HFFc6 (cell line): Measurements from ENCODE around the gene FGF12. TPM values are rescaled to one million over a fixed set of nuclear protein-coding genes. Genes with fewer than 3 reads are reported as not detected.

Experiments
- DNase-seq: peaks from one replicate; pipeline ENCODE4 v3.0.0-alpha.2; 2018
- H3K27ac Mint-ChIP-seq: 2 replicates; pipeline ENCODE4 v1.8.0; 2020; ENCODE audit warnings: mild to moderate bottlenecking, mixed read lengths
- H3K27me3 Mint-ChIP-seq: 2 replicates; pipeline ENCODE4 v1.8.0; 2021; ENCODE audit warnings: mild to moderate bottlenecking, moderate library complexity, mixed read lengths; ENCODE audit not compliant: insufficient read depth
- H3K36me3 Mint-ChIP-seq: 2 replicates; pipeline ENCODE4 v1.8.0; 2021; ENCODE audit warnings: low read depth, mixed read lengths
- H3K4me1 Mint-ChIP-seq: 2 replicates; pipeline ENCODE4 v1.8.0; 2020; ENCODE audit warnings: low read depth, mixed read lengths
- H3K4me3 Mint-ChIP-seq: 2 replicates; pipeline ENCODE4 v1.8.0; 2020; ENCODE audit warnings: mild to moderate bottlenecking, moderate library complexity, mixed read lengths
- H3K9me3 Mint-ChIP-seq: 2 replicates; pipeline ENCODE4 v1.8.0; 2020; ENCODE audit warnings: mild to moderate bottlenecking, mixed read lengths
- CTCF ChIP-seq: fragments of 200-600 bp; sonication (generic); IDR thresholded peaks from 2 replicates; pipeline ENCODE4 v1.5.0; 2021; ENCODE audit warnings: antibody characterized with exemption, mild to moderate bottlenecking
- total RNA-seq, 6 experiments: library from RNA; stranded (reverse); fragmentation: NEBNext Ultra II Directional; extraction: Animal tissue kit (Norgen Biotek cat#: 25700); gene quantifications; 2 replicates in 1 of 6; 3 replicates in 5 of 6; pipeline ENCODE4 v1.2.3, GENCODE V29; 2021

The FGF12 gene
- total RNA-seq, 6 experiments from 2014 or later = not detected

- Mint-ChIP-seq H3K27ac (no peak overlapping the region), H3K36me3 (no peaks in the 10 kb centered on the region), H3K4me1 (no peaks in the 10 kb centered on the region), H3K4me3 (no peak overlapping the region), H3K9me3 (peaks cover 15% of the 10 kb centered on the region), H3K27me3 (no peaks in the 10 kb centered on the region)
- no peak for DNase-seq
- TF ChIP-seq CTCF = no peak
These were observed 395.5 kb downstream of the FGF12 start for GRCh38 chr3:192331749-192332385.

GRCh38 chr3:192326656-192327055, 400.7 kb downstream of the FGF12 start:
- TF ChIP-seq CTCF = no peak
- Mint-ChIP-seq H3K27ac (no peak overlapping the region), H3K4me3 (no peak overlapping the region), H3K27me3 (no peaks in the 10 kb centered on the region), H3K36me3 (no peaks in the 10 kb centered on the region), H3K9me3 (peaks cover 31% of the 10 kb centered on the region), H3K4me1 (no peaks in the 10 kb centered on the region)
- DNase-seq = no peak

- Mint-ChIP-seq H3K4me3 (no peak overlapping the region), H3K4me1 (no peaks in the 10 kb centered on the region), H3K9me3 (peaks cover 43% of the 10 kb centered on the region), H3K27ac (no peak overlapping the region), H3K27me3 (no peaks in the 10 kb centered on the region), H3K36me3 (no peaks in the 10 kb centered on the region)
- DNase-seq = no peak
- no peak for TF ChIP-seq CTCF
These were observed 409.8 kb downstream of the FGF12 start for GRCh38 chr3:192317564-192317963.

GRCh38 chr3:192313605-192314004, 413.7 kb downstream of the FGF12 start:
- Mint-ChIP-seq H3K9me3 (peaks cover 45% of the 10 kb centered on the region), H3K36me3 (no peaks in the 10 kb centered on the region), H3K4me1 (no peaks in the 10 kb centered on the region), H3K27ac (no peak overlapping the region), H3K27me3 (no peaks in the 10 kb centered on the region), H3K4me3 (no peak overlapping the region)
- no peak for DNase-seq
- no peak for TF ChIP-seq CTCF

- Mint-ChIP-seq H3K4me1 (no peaks in the 10 kb centered on the region), H3K4me3 (no peak overlapping the region), H3K9me3 (peaks cover 42% of the 10 kb centered on the region), H3K36me3 (no peaks in the 10 kb centered on the region; the same call in 1 of the 2 replicates), H3K27ac (no peak overlapping the region), H3K27me3 (no peaks in the 10 kb centered on the region)
- DNase-seq = no peak
- no peak for TF ChIP-seq CTCF
These were observed 419.7 kb downstream of the FGF12 start for GRCh38 chr3:192307631-192308030.
